ENCODE data around the gene FZD4.
"Not testable (repeated sequence)": the region's sequence is repeated elsewhere in the genome, so short reads cannot be mapped to it uniquely, and the experiment has no call there.

GRCh38 chr11:86937193-86937806, 17.9 kb downstream of the FZD4 start:
- TF ChIP-seq CTCF (IDR thresholded peaks at IDR 0.05; ENCODE audit: extremely low read depth in 1 of 2, insufficient read depth in 1 of 2, low read depth in 1 of 2, low read length in 2 of 2); EZH2 (IDR thresholded peaks at IDR 0.05; ENCODE audit: borderline replicate concordance, low read depth, low read length, severe bottlenecking); JUN (IDR thresholded peaks at IDR 0.05; ENCODE audit: borderline replicate concordance, insufficient read depth, insufficient read length, low read depth); POLR2A (IDR thresholded peaks at IDR 0.05; ENCODE audit: low read depth, low read length); POLR2AphosphoS5 (IDR thresholded peaks at IDR 0.05; ENCODE audit: insufficient read depth, low read depth, low read length); MYC (IDR thresholded peaks at IDR 0.05; ENCODE audit: low read depth, low read length): not testable (repeated sequence)
